ENCODE measurements around the gene TGIF2. TPM values are rescaled to one million over a fixed set of nuclear protein-coding genes. Genes with fewer than 3 reads are reported as not detected.

The TGIF2 gene
- total and polyA plus RNA-seq, 2 of the 8 experiments (the other 6 are each of a cell fraction or from before 2014, with no cell fraction given), result 49.7 to 76.7 TPM

DNA sequence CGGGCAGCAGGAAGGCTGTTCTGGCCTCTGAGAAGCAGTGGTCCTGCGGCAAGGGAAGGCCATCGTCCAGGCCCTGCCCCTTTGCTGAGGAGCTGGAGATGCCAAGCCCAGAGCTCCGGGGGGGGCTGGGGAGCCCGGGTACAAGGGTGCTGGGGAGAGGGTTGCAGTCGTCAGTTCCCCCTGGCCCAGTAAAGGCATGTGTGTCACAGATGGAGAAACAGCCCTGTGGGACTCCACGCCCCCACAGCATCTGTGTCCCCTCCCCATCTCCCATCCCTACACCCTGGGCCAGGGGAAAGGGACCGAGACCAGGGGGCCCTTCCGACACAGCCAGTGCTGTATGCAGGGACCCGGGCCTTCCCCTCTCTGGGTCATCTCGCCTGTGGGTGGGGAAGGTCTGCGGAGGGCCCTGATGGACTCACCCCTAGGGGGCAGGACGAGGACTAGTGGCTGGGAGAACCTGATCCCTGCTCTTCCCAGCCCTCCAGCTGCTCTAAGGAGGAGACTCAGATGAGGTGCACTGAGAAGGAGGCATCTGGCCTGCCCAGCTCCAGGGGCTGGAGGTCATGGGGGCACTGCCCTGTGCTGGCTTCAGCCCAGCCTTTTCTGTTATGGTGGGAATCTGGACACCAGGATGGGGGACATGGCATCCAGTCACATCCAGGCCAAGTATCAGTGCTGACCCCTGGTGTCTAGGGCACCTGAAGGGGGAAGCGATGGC lies 31.5 kb upstream of the TGIF2 start:
- ChIA-PET CTCF (ENCODE audit: partially characterized antibody) (interaction anchor here (0.6 to 3.7 kb wide), 25 partner anchors 8 to 166 kb away, joined by 3 to 18 read pairs (median 4); partner anchors contain the start of gene TGIF2), POLR2A (ENCODE audit: partially characterized antibody) (interaction anchor here (0.7 to 1.3 kb wide), 13 partner anchors 7 to 282 kb away, joined by 3 to 11 read pairs (median 3); partner anchors contain the start of gene TGIF2)
- no peak overlapping the region for H3K14ac ChIP-seq (ENCODE audit: insufficient read length)
- peaks cover 8% of the 10 kb centered on the region for H3K79me1 ChIP-seq (ENCODE audit: low read depth, low read length)
- 0 out of 2 replicates have a peak overlapping the region, but pooled peaks have one; percentile 18 for H2BK15ac ChIP-seq (ENCODE audit: low read length)
- peak overlapping the region in 3 of 4 experiments; percentile 11 to 22 (median 13); a peak in 4 of 7 replicates for H3K9ac ChIP-seq (replicated peaks in 1 of 4; ENCODE audit: extremely low read depth in 1 of 4, low read depth in 3 of 4, low read length in 3 of 4)
- H4K91ac ChIP-seq (replicated peaks; ENCODE audit: insufficient read length, low read length), result peak overlapping the region; percentile 65
- no peak overlapping the region for H3K4ac ChIP-seq (replicated peaks; ENCODE audit: insufficient read length, low read depth, low read length)
- H3K4me3 ChIP-seq (ENCODE audit: extremely low read depth in 1 of 4, insufficient read depth in 2 of 4, low read depth in 3 of 4, low read length in 4 of 4), result peak overlapping the region; percentile 50 to 88 (median 58)
- no peaks in the 10 kb centered on the region; a peak in 1 of 8 replicates for H3K36me3 ChIP-seq (ENCODE audit: control insufficient read depth in 2 of 4, insufficient read depth in 4 of 4, low read length in 3 of 4)
- FAIRE-seq (no peak), DNase-seq (ENCODE audit: low read depth in 1 of 2, low spot score in 2 of 2) (peak in 1 of 2 experiments; percentile 84)
- peaks cover 9% of the 10 kb centered on the region; the same call in 1 of the 2 replicates for H3K23me2 ChIP-seq (ENCODE audit: low read depth, low read length)
- peaks cover 4 to 7% of the 10 kb centered on the region in 2 experiments for H4K20me1 ChIP-seq (replicated peaks in 1 of 2; ENCODE audit: control insufficient read depth in 1 of 2, insufficient read depth in 2 of 2, low read length in 2 of 2)
- H3K9me3 ChIP-seq (ENCODE audit: insufficient read depth in 2 of 2, low read depth in 1 of 2, low read length in 1 of 2), result no peaks in the 10 kb centered on the region
- peak overlapping the region; percentile 15; the same call in 1 of the 2 replicates for H2BK5ac ChIP-seq (ENCODE audit: low read depth, low read length)
- no peak overlapping the region for H2BK120ac ChIP-seq (replicated peaks; ENCODE audit: low read depth, low read length)
- peak overlapping the region; percentile 77; the same call in 1 of the 2 replicates for H2BK12ac ChIP-seq (ENCODE audit: low read depth, low read length)
- H3K18ac ChIP-seq (ENCODE audit: extremely low read depth, low read length), result peak overlapping the region; percentile 16; the same call in 1 of the 2 replicates
- no peak overlapping the region for H2BK20ac ChIP-seq (ENCODE audit: low read length)
- no peak overlapping the region for H2AFZ ChIP-seq (ENCODE audit: low read length)
- WGBS, 2 experiments (ENCODE audit: extremely low coverage in 1 of 2, insufficient coverage in 1 of 2, insufficient read length in 1 of 2, insufficient replicate concordance in 2 of 2, low coverage in 1 of 2, low lambda C conversion rate in 2 of 2, missing lambda C conversion rate in 1 of 2), result 22% methylated on average over 13 of the region's 14 CpGs; no CpG with 5 or more reads in 1 of the 2 experiments
- H4K5ac ChIP-seq (ENCODE audit: insufficient read length, low read depth, low read length), result no peak overlapping the region
- H3K56ac ChIP-seq (replicated peaks; ENCODE audit: insufficient read length, low read depth, low read length), result no peak overlapping the region
- no peak overlapping the region for H2AK5ac ChIP-seq (ENCODE audit: low read depth, low read length)
- peaks cover 0 to 9% of the 10 kb centered on the region in 2 experiments; a peak in 1 of 4 replicates for H3K79me2 ChIP-seq (ENCODE audit: control insufficient read depth in 1 of 2, insufficient read depth in 2 of 2, low read length in 2 of 2)
- H3K27me3 ChIP-seq (replicated peaks in 1 of 4; ENCODE audit: control insufficient read depth in 3 of 4, extremely low read depth in 1 of 4, insufficient read depth in 3 of 4, low read length in 3 of 4), result no peaks in the 10 kb centered on the region
- peak overlapping the region; percentile 49 to 86 for H3K4me2 ChIP-seq (ENCODE audit: insufficient read depth in 1 of 2, low read depth in 2 of 2, low read length in 2 of 2)
- peak overlapping the region; percentile 71 for H4K8ac ChIP-seq (ENCODE audit: extremely low read depth, insufficient read depth, low read length)
- no peak overlapping the region for H3K27ac ChIP-seq (ENCODE audit: low read depth, low read length)
- H3K23ac ChIP-seq (ENCODE audit: insufficient read length), result no peak overlapping the region
- H3K4me1 ChIP-seq (replicated peaks in 1 of 4; ENCODE audit: control insufficient read depth in 3 of 4, insufficient read depth in 4 of 4, low read length in 3 of 4), result peaks cover 0 to 24% (median 19%) of the 10 kb centered on the region in 4 experiments; a peak in 6 of 7 replicates
- TF ChIP-seq SIN3A (conservative IDR thresholded peaks at IDR 0.05 in 1 of 2, IDR thresholded peaks at IDR 0.05 in 1 of 2; ENCODE audit: low read depth in 1 of 2, low read length in 2 of 2) (0 out of 4 replicates have a peak, but pooled peaks have one; percentile 15 to 45), SP4 (IDR thresholded peaks at IDR 0.05; ENCODE audit: low read length) (no peak), TAF1 (IDR thresholded peaks at IDR 0.05; ENCODE audit: low read depth, low read length) (0 out of 2 replicates have a peak, but pooled peaks have one; percentile 28), KDM4A (IDR thresholded peaks at IDR 0.05; ENCODE audit: low read depth, low read length, severe bottlenecking) (no peak), POLR2AphosphoS5 (IDR thresholded peaks at IDR 0.05; ENCODE audit: low read depth, low read length) (no peak; the same call in 1 of the 2 replicates), RAD21 (IDR thresholded peaks at IDR 0.05 in 1 of 2, conservative IDR thresholded peaks at IDR 0.05 in 1 of 2; ENCODE audit: low read depth in 2 of 2, low read length in 2 of 2) (peak; percentile 26 to 45; a peak in 3 of 4 replicates), BACH1 (IDR thresholded peaks at IDR 0.05; ENCODE audit: low read length) (no peak), TBP (IDR thresholded peaks at IDR 0.05; ENCODE audit: low read depth, low read length) (no peak)
